HEK293 (cell line): ENCODE measurements around the gene TNFRSF4.

Experiments used
- ZFP41 ChIP-seq: fragments of 450-650 bp; formaldehyde crosslinking; IDR thresholded peaks from 2 replicates; pipeline ENCODE4 v1.5.1; 2016; ENCODE audit warnings: missing biosample characterization, missing genetic modification characterization, borderline replicate concordance
- TF ChIP-seq, protein P1 (sequence below): fragments of 450-650 bp; formaldehyde crosslinking; IDR thresholded peaks from 2 replicates; pipeline ENCODE4 v1.5.1; 2016; ENCODE audit warnings: missing biosample characterization, missing genetic modification characterization
- TF ChIP-seq, protein P2 (sequence below): fragments of 450-650 bp; formaldehyde crosslinking; IDR thresholded peaks from 2 replicates; pipeline ENCODE4 v1.5.1; 2016; ENCODE audit warnings: missing biosample characterization, missing genetic modification characterization
- TF ChIP-seq, protein P3 (sequence below): IDR thresholded peaks from 2 replicates; pipeline ENCODE4 v1.6.1; 2011; ENCODE audit warnings: mild to moderate bottlenecking, low read depth, low read length, borderline replicate concordance
- TF ChIP-seq, protein P4 (sequence below): fragments of 450-650 bp; formaldehyde crosslinking; IDR thresholded peaks from 2 replicates; pipeline ENCODE4 v1.5.1; 2016; ENCODE audit warnings: missing biosample characterization, missing genetic modification characterization

DNA sequence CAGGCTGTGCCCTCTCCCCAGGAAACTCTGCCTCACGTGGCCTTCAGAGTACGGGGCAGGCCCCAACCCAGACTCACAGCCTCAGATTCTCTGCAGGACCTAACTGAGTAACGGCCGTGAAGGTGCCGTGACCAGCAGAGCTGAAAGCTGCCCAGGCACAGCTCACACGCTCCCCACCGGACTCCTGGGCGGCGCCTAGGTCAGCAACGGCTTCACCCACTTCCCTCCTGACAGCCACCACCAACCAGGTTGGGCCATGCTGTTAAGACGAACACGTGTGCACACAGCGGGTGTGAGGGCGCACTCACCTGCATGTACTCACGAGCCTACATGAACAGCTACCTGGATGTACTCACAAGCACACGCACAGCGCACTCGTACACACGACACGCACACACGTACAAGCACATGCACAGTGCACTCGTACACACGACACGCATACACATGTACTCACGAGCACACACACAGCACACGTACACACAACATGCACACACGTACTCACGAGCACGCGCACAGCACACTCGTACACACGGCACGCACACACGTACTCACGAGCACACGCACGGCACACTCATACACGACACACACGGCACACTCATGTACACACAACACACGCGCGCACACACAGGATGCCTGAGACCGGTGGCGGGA is 8.7 kb upstream of the TNFRSF4 start:
- no peak for TF ChIP-seq ZFP41 (tag by site-specific recombination)
- TF ChIP-seq, protein P1, sequence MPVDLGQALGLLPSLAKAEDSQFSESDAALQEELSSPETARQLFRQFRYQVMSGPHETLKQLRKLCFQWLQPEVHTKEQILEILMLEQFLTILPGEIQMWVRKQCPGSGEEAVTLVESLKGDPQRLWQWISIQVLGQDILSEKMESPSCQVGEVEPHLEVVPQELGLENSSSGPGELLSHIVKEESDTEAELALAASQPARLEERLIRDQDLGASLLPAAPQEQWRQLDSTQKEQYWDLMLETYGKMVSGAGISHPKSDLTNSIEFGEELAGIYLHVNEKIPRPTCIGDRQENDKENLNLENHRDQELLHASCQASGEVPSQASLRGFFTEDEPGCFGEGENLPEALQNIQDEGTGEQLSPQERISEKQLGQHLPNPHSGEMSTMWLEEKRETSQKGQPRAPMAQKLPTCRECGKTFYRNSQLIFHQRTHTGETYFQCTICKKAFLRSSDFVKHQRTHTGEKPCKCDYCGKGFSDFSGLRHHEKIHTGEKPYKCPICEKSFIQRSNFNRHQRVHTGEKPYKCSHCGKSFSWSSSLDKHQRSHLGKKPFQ: no peak
- TF ChIP-seq, protein P2, sequence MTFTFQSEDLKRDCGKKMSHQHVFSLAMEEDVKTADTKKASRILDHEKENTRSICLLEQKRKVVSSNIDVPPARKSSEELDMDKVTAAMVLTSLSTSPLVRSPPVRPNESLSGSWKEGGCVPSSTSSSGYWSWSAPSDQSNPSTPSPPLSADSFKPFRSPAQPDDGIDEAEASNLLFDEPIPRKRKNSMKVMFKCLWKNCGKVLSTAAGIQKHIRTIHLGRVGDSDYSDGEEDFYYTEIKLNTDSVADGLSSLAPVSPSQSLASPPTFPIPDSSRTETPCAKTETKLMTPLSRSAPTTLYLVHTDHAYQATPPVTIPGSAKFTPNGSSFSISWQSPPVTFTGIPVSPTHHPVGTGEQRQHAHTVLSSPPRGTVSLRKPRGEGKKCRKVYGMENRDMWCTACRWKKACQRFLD (tag by site-specific recombination): no peak
- TF ChIP-seq, protein P3, sequence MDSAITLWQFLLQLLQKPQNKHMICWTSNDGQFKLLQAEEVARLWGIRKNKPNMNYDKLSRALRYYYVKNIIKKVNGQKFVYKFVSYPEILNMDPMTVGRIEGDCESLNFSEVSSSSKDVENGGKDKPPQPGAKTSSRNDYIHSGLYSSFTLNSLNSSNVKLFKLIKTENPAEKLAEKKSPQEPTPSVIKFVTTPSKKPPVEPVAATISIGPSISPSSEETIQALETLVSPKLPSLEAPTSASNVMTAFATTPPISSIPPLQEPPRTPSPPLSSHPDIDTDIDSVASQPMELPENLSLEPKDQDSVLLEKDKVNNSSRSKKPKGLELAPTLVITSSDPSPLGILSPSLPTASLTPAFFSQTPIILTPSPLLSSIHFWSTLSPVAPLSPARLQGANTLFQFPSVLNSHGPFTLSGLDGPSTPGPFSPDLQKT: no peak
- TF ChIP-seq, protein P4, sequence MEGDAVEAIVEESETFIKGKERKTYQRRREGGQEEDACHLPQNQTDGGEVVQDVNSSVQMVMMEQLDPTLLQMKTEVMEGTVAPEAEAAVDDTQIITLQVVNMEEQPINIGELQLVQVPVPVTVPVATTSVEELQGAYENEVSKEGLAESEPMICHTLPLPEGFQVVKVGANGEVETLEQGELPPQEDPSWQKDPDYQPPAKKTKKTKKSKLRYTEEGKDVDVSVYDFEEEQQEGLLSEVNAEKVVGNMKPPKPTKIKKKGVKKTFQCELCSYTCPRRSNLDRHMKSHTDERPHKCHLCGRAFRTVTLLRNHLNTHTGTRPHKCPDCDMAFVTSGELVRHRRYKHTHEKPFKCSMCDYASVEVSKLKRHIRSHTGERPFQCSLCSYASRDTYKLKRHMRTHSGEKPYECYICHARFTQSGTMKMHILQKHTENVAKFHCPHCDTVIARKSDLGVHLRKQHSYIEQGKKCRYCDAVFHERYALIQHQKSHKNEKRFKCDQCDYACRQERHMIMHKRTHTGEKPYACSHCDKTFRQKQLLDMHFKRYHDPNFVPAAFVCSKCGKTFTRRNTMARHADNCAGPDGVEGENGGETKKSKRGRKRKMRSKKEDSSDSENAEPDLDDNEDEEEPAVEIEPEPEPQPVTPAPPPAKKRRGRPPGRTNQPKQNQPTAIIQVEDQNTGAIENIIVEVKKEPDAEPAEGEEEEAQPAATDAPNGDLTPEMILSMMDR (tag by site-specific recombination): no peak
